A549 treated with CpdA at 1 μM for 4 hours (cell line): ENCODE results near the gene KCTD16. TPM values are rescaled to one million over a fixed set of nuclear protein-coding genes. Genes with fewer than 3 reads are reported as not detected.

Source experiments
- total RNA-seq: library from RNA; stranded (reverse); fragments of 200-300 nt; extraction: Qiagen RNA extraction; gene quantifications from 5 replicates; pipeline ENCODE4 v1.2.3, GENCODE V29; 2022; ENCODE audit warnings: low read depth

The KCTD16 gene
- total RNA-seq: 0.05 to 0.07 TPM (median 0.05 TPM) in 3 of 5 replicates, not detected in the others

GRCh38 chr5:144170276-144171024 is at the start of gene KCTD16, which contains the start of gene YIPF5:
Gene KCTD16, plus strand, starts transcription at chr5:144170873.
Gene YIPF5, minus strand, starts transcription at chr5:144170659. Its CDS starts 704 bp downstream, at chr5:144169955.

Other genes with a start within 250 kb of the KCTD16 start
- gene YIPF5, start 214 bp upstream of the KCTD16 start, total RNA-seq: 67.8 to 84.9 TPM (median 75.4 TPM) in 5 replicates